Tibial artery (tissue), 4 donors: Measurements from ENCODE around the gene SYT6.

Source experiments
- DNase-seq, 2 donors: peaks; one replicate each; pipeline ENCODE4 v3.0.0-alpha.2; 2019
- H3K27ac ChIP-seq, 2 donors: fragments of 200-600 bp; sonication (generic) in 1 of 2; 1 replicate in 1 of 2; 2 replicates in 1 of 2; pipeline ENCODE4 v1.5.1; 2018 to 2019; ENCODE audit warnings: mild to moderate bottlenecking in 1 of 2
- H3K27me3 ChIP-seq, 2 donors: fragments of 200-600 bp; sonication (generic) in 1 of 2; one replicate each; pipeline versions ENCODE4 v1.5.1 to v1.6.0; 2016 to 2019
- H3K36me3 ChIP-seq, 3 donors: fragments of 200-600 bp; sonication (generic) in 2 of 3; one replicate each; pipeline ENCODE4 v1.5.1; 2016 to 2019; ENCODE audit warnings: mild to moderate bottlenecking in 2 of 3
- H3K4me1 ChIP-seq, 4 donors: fragments of 200-600 bp; sonication (generic) in 2 of 4; 1 replicate in 3 of 4; 2 replicates in 1 of 4; pipeline ENCODE4 v1.5.1; 2016 to 2019
- H3K4me3 ChIP-seq, 2 donors: fragments of 200-600 bp; sonication (generic) in 1 of 2; 1 replicate in 1 of 2; 2 replicates in 1 of 2; pipeline ENCODE4 v1.5.1; 2018 to 2019; ENCODE audit warnings: mild to moderate bottlenecking in 2 of 2
- H3K9me3 ChIP-seq, 3 donors: fragments of 200-600 bp; sonication (generic) in 1 of 3; one replicate each; pipeline ENCODE4 v1.5.1; 2016 to 2019
- intact Hi-C: fragments of 100-400 bp; cut with DNase I; formaldehyde crosslinking; loops from one replicate; pipeline ENCODE4 v1.15.0; 2023; ENCODE audit warnings: low total_unique reads
- TF ChIP-seq, protein P1 (sequence below), 2 experiments: fragments of 200-600 bp in 1 of 2; fragments of 450-650 bp in 1 of 2; IDR thresholded peaks; one replicate each; pipeline ENCODE4 v1.5.1; 2017 to 2019; ENCODE audit warnings: antibody characterized with exemption in 2 of 2, mild to moderate bottlenecking in 1 of 2, moderate library complexity in 1 of 2

SYT6 gene

GRCh38 chr1:114164840-114165543 lies 11.3 kb upstream of the SYT6 start:
- Histone ChIP-seq H3K27me3 (peaks cover 0 to 14% of the 10 kb centered on the region in 2 donors), H3K4me1 (no peaks in the 10 kb centered on the region), H3K36me3 (no peaks in the 10 kb centered on the region), H3K4me3 (no peak overlapping the region), H3K9me3 (no peaks in the 10 kb centered on the region), H3K27ac (no peak overlapping the region)
- DNase-seq: no peak
- TF ChIP-seq, protein P1, sequence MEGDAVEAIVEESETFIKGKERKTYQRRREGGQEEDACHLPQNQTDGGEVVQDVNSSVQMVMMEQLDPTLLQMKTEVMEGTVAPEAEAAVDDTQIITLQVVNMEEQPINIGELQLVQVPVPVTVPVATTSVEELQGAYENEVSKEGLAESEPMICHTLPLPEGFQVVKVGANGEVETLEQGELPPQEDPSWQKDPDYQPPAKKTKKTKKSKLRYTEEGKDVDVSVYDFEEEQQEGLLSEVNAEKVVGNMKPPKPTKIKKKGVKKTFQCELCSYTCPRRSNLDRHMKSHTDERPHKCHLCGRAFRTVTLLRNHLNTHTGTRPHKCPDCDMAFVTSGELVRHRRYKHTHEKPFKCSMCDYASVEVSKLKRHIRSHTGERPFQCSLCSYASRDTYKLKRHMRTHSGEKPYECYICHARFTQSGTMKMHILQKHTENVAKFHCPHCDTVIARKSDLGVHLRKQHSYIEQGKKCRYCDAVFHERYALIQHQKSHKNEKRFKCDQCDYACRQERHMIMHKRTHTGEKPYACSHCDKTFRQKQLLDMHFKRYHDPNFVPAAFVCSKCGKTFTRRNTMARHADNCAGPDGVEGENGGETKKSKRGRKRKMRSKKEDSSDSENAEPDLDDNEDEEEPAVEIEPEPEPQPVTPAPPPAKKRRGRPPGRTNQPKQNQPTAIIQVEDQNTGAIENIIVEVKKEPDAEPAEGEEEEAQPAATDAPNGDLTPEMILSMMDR (IDR thresholded peaks at IDR 0.05): no peak
- intact Hi-C loops: no loop called here

DNA sequence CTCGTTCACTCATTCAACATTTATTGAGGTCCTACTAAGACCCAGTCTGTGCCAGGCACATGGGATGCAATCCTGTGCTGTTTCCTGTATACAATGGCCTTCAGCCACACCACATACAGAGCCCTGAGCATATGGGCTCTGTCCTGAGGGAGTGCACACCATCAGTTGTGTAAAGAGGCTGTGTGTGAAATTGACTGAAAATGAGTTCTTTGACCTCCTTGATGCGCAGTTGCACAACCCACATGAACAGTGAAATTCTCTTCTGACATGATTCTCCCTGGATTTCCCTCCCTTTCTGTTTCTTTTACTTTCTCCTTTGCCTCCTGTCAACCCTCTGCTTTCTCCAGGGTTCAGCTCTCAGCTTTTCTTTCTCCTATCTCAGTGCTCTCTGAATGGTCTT lies 6.3 kb upstream of the SYT6 start:
- DNase-seq: no peak

DNA sequence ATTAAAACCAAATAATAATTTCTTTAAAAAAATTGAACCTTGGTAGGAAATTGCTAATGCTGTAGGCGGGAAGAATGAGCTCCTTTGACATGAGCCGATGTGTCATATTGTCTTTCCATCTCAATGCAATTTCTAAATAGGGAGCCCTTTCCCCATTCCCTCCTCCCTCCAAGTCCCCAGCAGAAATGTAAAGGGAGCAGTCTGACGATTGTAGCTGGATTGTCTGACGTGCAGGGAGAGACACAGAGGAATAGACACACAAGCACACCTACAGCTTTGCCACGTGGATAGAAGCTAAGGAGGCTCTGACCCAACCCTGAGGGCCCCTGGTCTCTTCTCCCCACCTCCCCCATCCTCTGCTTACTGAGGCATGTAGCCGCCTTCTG lies 3.6 kb upstream of the SYT6 start:
- no peaks in the 10 kb centered on the region for H3K36me3 ChIP-seq
- peaks cover 0 to 30% (median 23%) of the 10 kb centered on the region in 4 donors for H3K4me1 ChIP-seq
- intact Hi-C loops: no loop called here
- H3K27me3 ChIP-seq: peaks cover 9 to 67% of the 10 kb centered on the region in 2 donors
- H3K4me3 ChIP-seq: no peak overlapping the region
- H3K9me3 ChIP-seq: no peaks in the 10 kb centered on the region
- no peak overlapping the region for H3K27ac ChIP-seq
- no peak for DNase-seq
- TF ChIP-seq, protein P1 (IDR thresholded peaks at IDR 0.05): no peak

More for the DNA sequence above, 6.3 kb upstream of the SYT6 start:
- TF ChIP-seq, protein P1 (IDR thresholded peaks at IDR 0.05): no peak
- no peaks in the 10 kb centered on the region for H3K36me3 ChIP-seq
- H3K27ac ChIP-seq: no peak overlapping the region
- H3K27me3 ChIP-seq: peaks cover 0 to 42% of the 10 kb centered on the region in 2 donors
- no peak overlapping the region for H3K4me3 ChIP-seq
- H3K4me1 ChIP-seq: peaks cover 0 to 3% (median 0%) of the 10 kb centered on the region in 4 donors
- no peaks in the 10 kb centered on the region for H3K9me3 ChIP-seq
- intact Hi-C loops: no loop called here

- H3K27me3 ChIP-seq: peaks cover 9 to 73% of the 10 kb centered on the region in 2 donors
- H3K36me3 ChIP-seq: no peaks in the 10 kb centered on the region
- peaks cover 0 to 36% (median 27%) of the 10 kb centered on the region in 4 donors for H3K4me1 ChIP-seq
- intact Hi-C loops: no loop called here
- no peak for DNase-seq
- H3K27ac ChIP-seq: no peak overlapping the region
- H3K9me3 ChIP-seq: no peaks in the 10 kb centered on the region
- no peak overlapping the region for H3K4me3 ChIP-seq
- TF ChIP-seq, protein P1 (IDR thresholded peaks at IDR 0.05): no peak
Measured at GRCh38 chr1:114156538-114157274, 3.0 kb upstream of the SYT6 start.

GRCh38 chr1:114155706-114156105 lies 2.0 kb upstream of the SYT6 start:
- intact Hi-C loops: no loop called here
- Histone ChIP-seq H3K9me3 (no peaks in the 10 kb centered on the region), H3K27ac (no peak overlapping the region), H3K4me1 (peaks cover 0 to 36% (median 27%) of the 10 kb centered on the region in 4 donors), H3K27me3 (peaks cover 9 to 80% of the 10 kb centered on the region in 2 donors), H3K36me3 (no peaks in the 10 kb centered on the region), H3K4me3 (no peak overlapping the region)
- TF ChIP-seq, protein P1 (IDR thresholded peaks at IDR 0.05): no peak
- no peak for DNase-seq
